Measurements from ENCODE around the gene B3GALT5. TPM values are rescaled to one million over a fixed set of nuclear protein-coding genes. Genes with fewer than 3 reads are reported as not detected.

B3GALT5 gene
- total and polyA plus RNA-seq, 7 donors, result under 0.01 to 1.0 (median 0.06) TPM; not detected in 2

DNA sequence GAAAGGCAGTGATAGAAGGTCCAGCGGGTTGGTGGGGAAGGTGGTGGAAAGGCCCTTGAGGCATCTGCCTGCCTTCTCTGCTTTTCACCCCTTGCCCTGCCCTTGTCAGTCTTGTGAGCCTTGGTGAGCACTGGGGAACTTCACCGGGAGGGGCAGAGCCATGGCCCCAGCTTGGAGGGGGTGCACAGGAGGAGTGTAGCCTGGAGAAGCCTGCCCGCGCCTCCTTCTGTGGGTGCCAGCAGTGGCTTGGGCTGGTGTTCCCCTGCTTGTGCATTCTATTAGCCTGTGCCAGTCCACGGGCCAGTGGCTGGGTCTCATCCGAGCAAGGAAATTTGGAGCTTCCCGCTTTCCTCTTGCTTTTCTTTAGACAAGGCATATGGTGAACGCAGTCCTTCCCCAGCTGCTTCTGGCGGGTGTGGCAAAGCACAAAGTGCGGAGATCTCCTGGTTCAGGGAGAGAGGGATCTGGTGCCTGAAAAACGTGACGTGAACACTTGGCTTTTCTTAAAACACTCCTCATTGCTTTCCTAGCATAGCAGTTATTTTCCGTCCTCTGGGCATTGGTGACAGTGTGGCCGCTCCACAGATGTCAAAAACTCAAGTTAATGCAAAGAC, 10.6 kb upstream of the B3GALT5 start:
- no peak overlapping the region for H3K27ac ChIP-seq
- 78 to 80% (median 79%) methylated on average over 14 of the region's 14 CpGs for WGBS, 3 donors

DNA sequence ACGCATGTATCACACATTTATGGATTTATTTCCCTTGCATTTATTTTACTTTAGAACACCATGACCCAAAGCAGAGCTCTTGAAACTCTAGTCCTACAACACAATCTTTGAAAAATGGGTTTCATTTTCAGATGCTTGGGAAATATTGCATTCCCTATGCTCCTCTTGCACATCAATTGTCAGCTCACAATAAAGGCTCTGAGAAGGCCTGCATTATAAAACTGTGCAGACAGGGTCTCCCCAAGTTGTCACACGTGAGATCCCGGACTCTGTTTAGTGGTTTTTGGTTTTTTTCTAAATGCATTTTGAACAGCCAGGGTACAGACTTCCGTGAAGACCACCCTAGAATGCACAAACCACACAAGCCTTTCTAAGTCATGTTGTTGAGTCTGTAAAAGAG, 9.9 kb upstream of the B3GALT5 start:
- TF ChIP-seq, protein P1, sequence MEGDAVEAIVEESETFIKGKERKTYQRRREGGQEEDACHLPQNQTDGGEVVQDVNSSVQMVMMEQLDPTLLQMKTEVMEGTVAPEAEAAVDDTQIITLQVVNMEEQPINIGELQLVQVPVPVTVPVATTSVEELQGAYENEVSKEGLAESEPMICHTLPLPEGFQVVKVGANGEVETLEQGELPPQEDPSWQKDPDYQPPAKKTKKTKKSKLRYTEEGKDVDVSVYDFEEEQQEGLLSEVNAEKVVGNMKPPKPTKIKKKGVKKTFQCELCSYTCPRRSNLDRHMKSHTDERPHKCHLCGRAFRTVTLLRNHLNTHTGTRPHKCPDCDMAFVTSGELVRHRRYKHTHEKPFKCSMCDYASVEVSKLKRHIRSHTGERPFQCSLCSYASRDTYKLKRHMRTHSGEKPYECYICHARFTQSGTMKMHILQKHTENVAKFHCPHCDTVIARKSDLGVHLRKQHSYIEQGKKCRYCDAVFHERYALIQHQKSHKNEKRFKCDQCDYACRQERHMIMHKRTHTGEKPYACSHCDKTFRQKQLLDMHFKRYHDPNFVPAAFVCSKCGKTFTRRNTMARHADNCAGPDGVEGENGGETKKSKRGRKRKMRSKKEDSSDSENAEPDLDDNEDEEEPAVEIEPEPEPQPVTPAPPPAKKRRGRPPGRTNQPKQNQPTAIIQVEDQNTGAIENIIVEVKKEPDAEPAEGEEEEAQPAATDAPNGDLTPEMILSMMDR (IDR thresholded peaks at IDR 0.05), result no peak
- Histone ChIP-seq H3K9me3 (no peaks in the 10 kb centered on the region), H3K4me1 (no peaks in the 10 kb centered on the region), H3K27me3 (ENCODE audit: insufficient read depth in 3 of 3, low read length in 2 of 3) (peaks cover 0 to 12% (median 3%) of the 10 kb centered on the region in 3 donors), H3K36me3 (ENCODE audit: insufficient read depth in 1 of 2, low read depth in 1 of 2) (no peaks in the 10 kb centered on the region), H3K4me3 (no peak overlapping the region), H3K27ac (no peak overlapping the region)
- ATAC-seq, result no peak
- DNase-seq, result no peak
- intact Hi-C loops (cut with DNase I), result no loop called here
- WGBS, 3 donors, result 92 to 95% (median 92%) methylated on average over 4 of the region's 4 CpGs

More for the DNA sequence above, 10.6 kb upstream of the B3GALT5 start:
- ATAC-seq (no peak), DNase-seq (no peak)
- H3K36me3 ChIP-seq (ENCODE audit: insufficient read depth in 1 of 2, low read depth in 1 of 2), result no peaks in the 10 kb centered on the region
- no peaks in the 10 kb centered on the region for H3K9me3 ChIP-seq
- peaks cover 0 to 13% (median 3%) of the 10 kb centered on the region in 3 donors for H3K27me3 ChIP-seq (ENCODE audit: insufficient read depth in 3 of 3, low read length in 2 of 3)
- intact Hi-C loops (cut with DNase I), result no loop called here
- no peaks in the 10 kb centered on the region for H3K4me1 ChIP-seq
- no peak overlapping the region for H3K4me3 ChIP-seq
- TF ChIP-seq, protein P1 (IDR thresholded peaks at IDR 0.05), result no peak

DNA sequence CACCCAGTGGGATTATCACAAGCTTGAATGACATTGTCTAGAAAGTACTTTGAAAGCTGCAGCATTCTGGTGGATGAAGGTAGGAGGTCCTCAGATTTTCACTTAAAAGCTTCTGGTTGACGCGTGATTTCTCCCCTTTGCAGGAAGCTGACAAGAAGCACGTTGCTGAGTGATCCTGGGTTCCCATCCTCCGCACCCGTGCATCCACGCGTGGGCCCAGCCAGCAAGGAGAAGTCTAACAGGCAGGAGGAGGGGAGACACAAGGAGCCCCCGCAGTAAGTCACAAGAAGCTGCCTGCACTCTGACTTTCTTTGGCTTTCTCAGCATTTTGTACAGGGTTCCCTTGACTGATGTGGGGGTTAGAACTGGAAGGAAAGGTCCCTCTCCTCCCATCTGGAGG, 7.8 kb upstream of the B3GALT5 start:
- DNase-seq (no peak), ATAC-seq (no peak)
- WGBS, 3 donors, result 89 to 92% (median 91%) methylated on average over 8 of the region's 8 CpGs
- H3K27ac ChIP-seq, result no peak overlapping the region
- TF ChIP-seq, protein P1 (IDR thresholded peaks at IDR 0.05), result no peak
- H3K4me3 ChIP-seq, result no peak overlapping the region
- intact Hi-C loops (cut with DNase I), result no loop called here
- H3K36me3 ChIP-seq (ENCODE audit: insufficient read depth in 1 of 2, low read depth in 1 of 2), result no peaks in the 10 kb centered on the region
- H3K27me3 ChIP-seq (ENCODE audit: insufficient read depth in 3 of 3, low read length in 2 of 3), result peaks cover 0 to 5% (median 3%) of the 10 kb centered on the region in 3 donors
- no peaks in the 10 kb centered on the region for H3K4me1 ChIP-seq
- no peaks in the 10 kb centered on the region for H3K9me3 ChIP-seq

DNA sequence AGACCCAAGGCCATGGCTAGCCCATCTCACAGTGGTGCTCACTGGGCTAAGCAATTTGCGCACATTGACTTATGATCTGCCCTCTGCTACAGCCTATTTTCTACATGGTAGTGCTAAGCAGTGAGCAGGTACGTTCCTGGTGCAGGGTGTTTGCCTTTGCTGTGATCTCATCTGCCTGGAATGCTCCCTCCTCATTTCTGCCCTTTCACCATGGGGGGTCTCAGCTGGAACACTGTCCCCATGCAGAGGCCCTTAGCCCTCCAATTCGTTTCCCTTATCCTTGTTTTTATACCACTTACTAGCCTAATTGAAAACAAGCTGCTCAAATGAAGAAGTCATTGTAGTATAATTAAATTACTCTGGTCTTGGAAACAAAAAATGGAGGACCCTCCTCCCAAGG, 2.0 kb upstream of the B3GALT5 start:
- H3K27ac ChIP-seq, result no peak overlapping the region
- H3K27me3 ChIP-seq (ENCODE audit: insufficient read depth in 3 of 3, low read length in 2 of 3), result peaks cover 4 to 40% (median 13%) of the 10 kb centered on the region in 3 donors
- WGBS, 3 donors, result 76 to 81% (median 79%) methylated on average over 3 of the region's 3 CpGs
- intact Hi-C loops (cut with DNase I), result no loop called here
- no peak for DNase-seq
- TF ChIP-seq, protein P1 (IDR thresholded peaks at IDR 0.05), result no peak
- H3K4me3 ChIP-seq, result no peak overlapping the region
- H3K4me1 ChIP-seq, result no peaks in the 10 kb centered on the region
- no peaks in the 10 kb centered on the region for H3K36me3 ChIP-seq (ENCODE audit: insufficient read depth in 1 of 2, low read depth in 1 of 2)
- H3K9me3 ChIP-seq, result no peaks in the 10 kb centered on the region
- ATAC-seq, result no peak

Measured in psoas muscle (tissue), 8 donors.